GM19043 (cell line): Measurements from ENCODE around the gene TRIM10.
"Not testable (repeated sequence)": the region's sequence is repeated elsewhere in the genome, so short reads cannot be mapped to it uniquely, and the experiment has no call there.

Source experiments
- ATAC-seq: cut with Tn5 transposase; IDR thresholded peaks from one replicate; pipeline ENCODE4 v1.9.1; 2021; ENCODE audit warnings: low read depth; ENCODE audit not compliant: unreplicated experiment

TRIM10 gene

DNA sequence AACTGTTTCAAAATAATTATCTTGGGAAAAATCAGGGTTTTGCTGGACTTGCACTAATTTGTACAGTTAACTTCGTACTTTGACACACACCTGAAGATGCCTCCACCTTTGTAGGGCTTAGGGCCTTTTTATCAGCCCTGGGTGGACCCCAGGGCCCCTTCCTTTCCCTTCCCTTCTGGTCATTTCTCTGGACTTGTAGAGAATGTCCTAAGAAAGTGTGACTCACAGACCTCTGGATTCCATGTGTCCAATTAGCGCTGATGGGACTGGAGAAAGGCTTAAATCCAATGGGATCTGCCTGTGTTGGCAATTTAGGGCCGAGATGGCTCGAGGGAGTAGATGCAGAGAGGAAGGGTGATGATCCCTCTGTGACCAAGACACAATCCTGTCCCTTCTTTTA lies 11.7 kb upstream of the TRIM10 start:
- no peak for ATAC-seq

- ATAC-seq = no peak
Measured at GRCh38 chr6:30171677-30172471, 10.9 kb upstream of the TRIM10 start.

DNA sequence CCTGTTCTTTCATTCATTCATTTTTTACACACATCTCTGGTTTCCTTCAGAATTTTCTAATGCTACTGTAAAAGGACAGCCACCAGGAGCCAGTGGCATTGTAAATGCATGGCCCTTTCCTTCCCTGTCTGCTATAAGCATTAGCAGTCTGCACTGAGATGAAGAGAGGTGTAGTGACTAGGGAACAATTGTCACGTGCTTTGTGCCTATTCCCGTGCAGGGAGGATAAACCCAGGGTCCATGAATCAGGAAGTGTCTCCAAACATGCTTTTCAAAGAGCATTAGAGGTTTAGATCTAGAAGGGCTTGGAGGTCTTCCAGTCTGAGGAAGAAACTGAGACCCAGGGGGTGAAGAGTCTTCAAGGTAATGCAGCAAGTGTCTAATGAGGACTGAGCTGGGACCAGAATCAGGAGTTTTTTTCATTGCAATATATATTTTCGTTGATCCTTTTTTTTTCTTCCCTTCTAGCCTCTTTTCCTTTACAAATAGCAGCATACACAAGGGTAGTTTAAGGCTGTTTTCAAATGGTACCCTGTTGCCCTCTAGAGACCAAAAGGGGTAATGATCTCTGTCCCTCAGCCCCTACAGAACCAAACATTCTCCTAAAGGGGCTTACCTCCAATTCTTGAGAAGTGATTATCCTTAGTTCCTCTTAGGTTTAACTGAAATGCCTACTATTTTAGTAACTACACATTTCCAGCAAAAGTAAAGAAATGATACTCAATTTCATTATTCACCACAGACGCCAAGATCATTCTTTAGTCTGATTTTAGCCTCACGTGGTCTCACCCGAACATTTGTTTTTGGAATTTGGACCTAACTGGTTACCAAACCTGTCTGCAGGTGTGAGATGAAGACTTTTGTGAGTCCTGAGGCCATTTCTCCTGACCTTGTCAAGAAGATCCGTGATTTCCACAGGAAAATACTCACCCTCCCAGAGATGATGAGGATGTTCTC lies 8.9 kb upstream of the TRIM10 start:
- no peak for ATAC-seq

DNA sequence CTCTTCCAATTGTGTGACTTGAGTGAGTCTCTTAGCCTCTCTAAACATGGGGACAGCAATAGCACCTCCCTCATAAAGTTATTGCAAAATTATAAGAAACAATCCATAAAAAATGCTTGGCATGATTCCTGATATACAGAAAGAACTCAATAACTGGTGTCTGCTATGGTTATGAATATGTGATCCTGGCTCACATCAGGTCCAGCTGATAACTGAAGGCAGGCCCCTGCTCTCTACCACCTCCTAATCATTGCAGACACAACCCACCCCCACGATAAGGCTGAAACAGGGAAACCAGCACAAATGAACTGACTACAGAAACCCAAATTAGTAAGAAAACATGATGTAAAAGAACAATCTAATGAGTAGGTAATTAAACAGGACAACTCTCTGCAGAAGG lies 7.7 kb upstream of the TRIM10 start:
- no peak for ATAC-seq

DNA sequence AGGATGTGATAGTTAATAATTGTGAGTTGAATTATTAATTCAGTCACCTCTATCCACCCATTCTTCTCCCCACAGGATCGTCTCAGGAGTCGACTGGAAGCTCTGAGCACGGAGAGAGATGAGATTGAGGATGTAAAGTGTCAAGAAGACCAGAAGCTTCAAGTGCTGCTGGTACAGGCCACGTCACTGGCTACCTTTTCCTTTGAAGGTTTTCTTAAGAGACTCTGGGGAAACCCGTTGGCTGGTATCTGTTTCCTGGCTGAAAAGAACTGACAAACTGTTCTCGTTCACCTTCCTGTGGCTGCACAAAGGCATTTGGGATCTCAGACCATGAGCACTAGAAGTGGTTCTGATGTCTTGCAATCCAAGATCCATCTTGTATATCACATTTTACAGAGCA lies 6.1 kb upstream of the TRIM10 start:
- ATAC-seq = no peak

GRCh38 chr6:30165238-30165637 lies 4.2 kb upstream of the TRIM10 start:
- not testable (repeated sequence) for ATAC-seq

DNA sequence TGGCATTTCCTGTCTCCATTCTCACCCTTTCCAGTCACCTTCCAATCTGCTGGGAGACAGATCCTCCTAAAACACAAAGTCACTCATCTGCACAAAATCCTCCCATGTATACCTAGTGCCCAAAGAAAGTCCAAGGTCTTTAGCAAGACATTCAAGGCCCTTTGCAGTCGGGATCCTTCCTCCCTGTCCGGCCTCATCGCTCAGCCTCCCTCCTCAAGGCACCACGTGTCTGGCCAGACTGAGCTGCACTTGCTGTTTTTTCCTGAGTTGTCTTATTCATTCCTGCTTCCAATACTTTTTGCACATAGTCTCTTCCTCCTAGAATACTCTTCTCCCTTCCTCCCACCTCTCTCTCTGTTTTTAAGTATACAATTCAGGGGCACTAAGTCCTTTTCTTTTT lies 3.7 kb upstream of the TRIM10 start:
- ATAC-seq = no peak

DNA sequence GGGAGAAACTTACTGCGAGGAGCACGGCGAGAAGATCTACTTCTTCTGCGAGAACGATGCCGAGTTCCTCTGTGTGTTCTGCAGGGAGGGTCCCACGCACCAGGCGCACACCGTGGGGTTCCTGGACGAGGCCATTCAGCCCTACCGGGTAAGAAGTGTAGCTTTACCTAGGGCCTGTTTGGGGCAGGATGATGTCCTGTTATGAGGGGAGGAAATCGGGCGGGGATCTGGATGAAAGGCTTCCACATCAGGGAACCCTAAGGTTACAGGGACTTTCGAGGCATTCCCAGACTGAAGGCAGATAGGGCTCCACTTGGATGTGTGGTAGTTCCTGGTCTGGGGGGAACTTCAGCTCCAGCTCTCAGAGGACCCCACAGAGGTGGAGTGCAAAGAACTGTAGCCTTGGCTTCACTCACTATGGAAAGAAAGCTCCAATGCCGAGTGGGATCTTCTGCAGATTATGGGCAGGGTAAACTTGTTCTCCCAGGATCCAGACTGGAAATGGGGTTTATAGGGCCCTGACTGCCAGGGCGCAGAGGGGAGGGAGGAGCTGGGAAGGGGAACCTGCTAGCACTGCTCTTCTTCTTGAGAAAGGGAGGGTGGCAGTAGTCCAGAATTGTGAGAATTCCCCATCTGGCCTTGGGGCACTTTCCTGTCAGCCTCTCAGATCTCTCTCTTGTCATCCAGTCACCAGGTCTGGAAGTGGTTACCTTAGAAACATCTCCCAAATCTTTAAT lies 3.1 kb upstream of the TRIM10 start:
- ATAC-seq = no peak

- no peak for ATAC-seq
Measured at GRCh38 chr6:30163090-30163917, 2.3 kb upstream of the TRIM10 start, which contains the start of gene TRIM15. TSS of gene TRIM15 (plus strand) at chr6:30163546. CDS start at chr6:30163685, 139 bp downstream.

GRCh38 chr6:30162265-30163089 lies 1.5 kb upstream of the TRIM10 start:
- no peak for ATAC-seq

DNA sequence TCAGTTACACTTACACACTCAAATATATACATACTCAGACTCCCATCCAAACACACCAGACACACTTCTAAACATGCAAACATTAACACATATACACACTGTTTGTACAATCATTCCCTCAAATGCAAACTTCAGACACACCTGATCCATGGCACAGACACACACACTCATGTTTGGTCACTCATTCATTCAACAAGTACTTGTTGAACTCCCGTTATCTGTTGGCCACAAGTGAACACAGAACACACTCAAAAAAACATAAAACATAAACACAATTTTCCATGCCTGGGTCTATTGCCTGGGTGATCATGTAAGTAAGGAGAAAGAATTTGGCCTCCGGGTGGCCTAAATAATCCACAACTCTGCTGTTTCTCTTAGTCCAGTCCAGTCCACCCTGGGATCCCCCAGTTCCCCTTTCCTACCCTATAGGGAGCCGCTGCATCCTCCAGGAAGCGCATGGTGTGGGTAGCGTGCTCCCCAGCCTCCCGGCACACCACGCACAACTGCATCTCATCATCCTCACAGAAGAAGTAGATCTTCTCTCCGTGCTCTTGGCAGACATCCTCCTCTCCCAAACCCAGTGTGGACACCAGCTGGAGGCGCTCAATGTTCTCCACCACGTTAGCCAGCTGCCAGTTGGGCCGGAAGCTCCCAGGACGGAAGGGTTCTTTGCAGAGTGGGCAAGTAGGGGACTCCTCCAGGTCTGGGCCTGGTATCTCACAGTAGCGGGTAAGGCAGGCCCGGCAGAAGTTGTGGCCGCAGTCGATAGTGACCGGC lies 815 bp downstream of the TRIM10 start:
- no peak for ATAC-seq

- ATAC-seq = no peak
Measured at GRCh38 chr6:30158475-30159040, 2.5 kb downstream of the TRIM10 start.

- no peak for ATAC-seq
Measured at GRCh38 chr6:30157999-30158398, 3.0 kb downstream of the TRIM10 start.

DNA sequence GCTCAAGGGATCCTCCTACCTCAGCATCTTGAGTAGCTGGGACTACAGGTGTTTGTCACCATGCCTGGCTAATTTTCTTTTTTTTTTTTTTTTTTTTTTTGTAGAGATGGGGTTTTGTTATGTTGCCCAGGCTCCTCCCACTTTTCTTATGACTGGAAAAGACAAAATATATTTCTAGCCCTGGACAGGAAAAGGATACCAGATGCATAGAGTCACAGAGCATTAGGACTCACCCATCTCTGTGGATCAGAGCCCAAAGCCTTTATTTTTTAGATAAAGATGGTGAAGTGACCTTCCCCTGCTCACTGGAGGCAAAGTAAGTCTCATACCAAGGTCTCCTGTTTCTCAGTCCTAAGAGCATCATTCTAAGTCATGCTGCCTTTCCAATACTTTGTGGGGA lies 3.4 kb downstream of the TRIM10 start:
- ATAC-seq = no peak

DNA sequence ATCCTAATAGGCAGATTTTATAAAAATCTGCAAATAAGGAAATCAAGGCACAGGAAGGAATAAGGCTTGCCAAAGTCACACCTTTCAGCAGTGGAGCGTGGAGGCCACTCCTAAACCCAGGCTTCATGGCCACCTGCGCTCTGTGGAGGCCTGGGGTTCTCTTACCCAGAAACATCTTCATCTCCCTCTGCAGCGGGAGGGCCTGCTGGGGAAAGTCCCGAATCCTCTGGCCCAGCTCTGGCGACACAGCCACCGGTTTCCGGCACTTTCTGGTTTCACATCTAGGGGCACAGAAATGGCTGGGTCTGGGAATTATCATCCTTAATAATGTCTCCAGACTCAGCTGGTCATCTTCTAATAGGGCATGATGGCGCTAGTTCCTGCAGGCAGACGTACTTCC lies 4.2 kb downstream of the TRIM10 start:
- ATAC-seq = no peak

GRCh38 chr6:30156262-30156599 lies 4.8 kb downstream of the TRIM10 start:
- no peak for ATAC-seq

- no peak for ATAC-seq
Measured at GRCh38 chr6:30155520-30156261, 5.3 kb downstream of the TRIM10 start.
